Muscle layer of colon (tissue), 2 donors: Measurements from ENCODE around the gene VRK3.

ENCODE experiments used
- H3K27ac ChIP-seq: one replicate; pipeline ENCODE4 v1.7.0; 2013; ENCODE audit warnings: low read depth, mild to moderate bottlenecking, low read length, moderate library complexity
- H3K27me3 ChIP-seq, 2 donors: one replicate each; pipeline ENCODE4 v1.7.0; 2013; ENCODE audit warnings: low read length in 2 of 2, mild to moderate bottlenecking in 2 of 2; ENCODE audit not compliant: insufficient read depth in 2 of 2, control insufficient read depth in 1 of 2
- H3K36me3 ChIP-seq: one replicate; pipeline ENCODE4 v1.7.0; 2013; ENCODE audit warnings: mild to moderate bottlenecking, low read length; ENCODE audit not compliant: insufficient read depth
- H3K4me1 ChIP-seq: one replicate; pipeline ENCODE4 v1.7.0; 2013; ENCODE audit warnings: mild to moderate bottlenecking, low read length; ENCODE audit not compliant: insufficient read depth
- H3K4me3 ChIP-seq, 2 donors: one replicate each; pipeline ENCODE4 v1.7.0; 2013; ENCODE audit warnings: low read length in 2 of 2, low read depth in 1 of 2, mild to moderate bottlenecking in 1 of 2, moderate library complexity in 1 of 2
- H3K9ac ChIP-seq: one replicate; pipeline ENCODE4 v1.7.0; 2013; ENCODE audit warnings: low read length
- H3K9me3 ChIP-seq: one replicate; pipeline ENCODE4 v1.7.0; 2013; ENCODE audit warnings: mild to moderate bottlenecking, low read length
- donor health status: abdominal sarcoma.
- donor health status: Adenocarcinoma of cecum.

Gene VRK3

GRCh38 chr19:49938662-49939061, 86.5 kb downstream of the VRK3 start:
- no peak overlapping the region for H3K4me3 ChIP-seq
- H3K27me3 ChIP-seq: peaks cover 0 to 9% of the 10 kb centered on the region in 2 donors
- no peaks in the 10 kb centered on the region for H3K9me3 ChIP-seq
- no peak overlapping the region for H3K9ac ChIP-seq
- H3K4me1 ChIP-seq: peaks cover 5% of the 10 kb centered on the region
- H3K36me3 ChIP-seq: no peaks in the 10 kb centered on the region
- no peak overlapping the region for H3K27ac ChIP-seq

- Histone ChIP-seq H3K36me3 (no peaks in the 10 kb centered on the region), H3K9me3 (no peaks in the 10 kb centered on the region), H3K27ac (no peak overlapping the region), H3K4me1 (peaks cover 5% of the 10 kb centered on the region), H3K4me3 (peak overlapping the region; percentile 32 to 43), H3K9ac (no peak overlapping the region), H3K27me3 (peaks cover 0 to 9% of the 10 kb centered on the region in 2 donors)
Measured at GRCh38 chr19:49937750-49938381, 87.3 kb downstream of the VRK3 start.

- Histone ChIP-seq H3K9ac (no peak overlapping the region), H3K27me3 (peaks cover 0 to 9% of the 10 kb centered on the region in 2 donors), H3K9me3 (no peaks in the 10 kb centered on the region), H3K4me3 (no peak overlapping the region), H3K36me3 (no peaks in the 10 kb centered on the region), H3K27ac (no peak overlapping the region), H3K4me1 (peaks cover 5% of the 10 kb centered on the region)
Measured at GRCh38 chr19:49936549-49936948, 88.6 kb downstream of the VRK3 start.

GRCh38 chr19:49933643-49934042, 91.5 kb downstream of the VRK3 start:
- Histone ChIP-seq H3K27me3 (peaks cover 0 to 3% of the 10 kb centered on the region in 2 donors), H3K27ac (no peak overlapping the region), H3K9me3 (no peaks in the 10 kb centered on the region), H3K9ac (no peak overlapping the region), H3K36me3 (no peaks in the 10 kb centered on the region), H3K4me3 (no peak overlapping the region), H3K4me1 (peaks cover 5% of the 10 kb centered on the region)

GRCh38 chr19:49932731-49933131, 92.4 kb downstream of the VRK3 start:
- no peak overlapping the region for H3K9ac ChIP-seq
- peaks cover 7% of the 10 kb centered on the region for H3K4me1 ChIP-seq
- no peak overlapping the region for H3K27ac ChIP-seq
- H3K9me3 ChIP-seq: no peaks in the 10 kb centered on the region
- H3K27me3 ChIP-seq: no peaks in the 10 kb centered on the region
- no peak overlapping the region for H3K4me3 ChIP-seq
- H3K36me3 ChIP-seq: peaks cover 1% of the 10 kb centered on the region

GRCh38 chr19:49932041-49932451, 93.1 kb downstream of the VRK3 start:
- no peak overlapping the region for H3K9ac ChIP-seq
- no peaks in the 10 kb centered on the region for H3K9me3 ChIP-seq
- no peak overlapping the region for H3K27ac ChIP-seq
- no peaks in the 10 kb centered on the region for H3K27me3 ChIP-seq
- peaks cover 10% of the 10 kb centered on the region for H3K4me1 ChIP-seq
- H3K36me3 ChIP-seq: peaks cover 8% of the 10 kb centered on the region
- no peak overlapping the region for H3K4me3 ChIP-seq

GRCh38 chr19:49931293-49932040, 93.7 kb downstream of the VRK3 start:
- no peak overlapping the region for H3K9ac ChIP-seq
- no peak overlapping the region for H3K4me3 ChIP-seq
- H3K4me1 ChIP-seq: peaks cover 10% of the 10 kb centered on the region
- H3K27me3 ChIP-seq: no peaks in the 10 kb centered on the region
- no peaks in the 10 kb centered on the region for H3K9me3 ChIP-seq
- H3K27ac ChIP-seq: no peak overlapping the region
- peaks cover 14% of the 10 kb centered on the region for H3K36me3 ChIP-seq

- Histone ChIP-seq H3K4me1 (peaks cover 11% of the 10 kb centered on the region), H3K27ac (no peak overlapping the region), H3K4me3 (peak overlapping the region in 1 of 2 donors; percentile 73), H3K9ac (no peak overlapping the region), H3K9me3 (no peaks in the 10 kb centered on the region), H3K36me3 (peaks cover 18% of the 10 kb centered on the region), H3K27me3 (no peaks in the 10 kb centered on the region)
Measured at GRCh38 chr19:49930483-49931011, 94.6 kb downstream of the VRK3 start.

GRCh38 chr19:49929611-49930482, 95.3 kb downstream of the VRK3 start:
- H3K27me3 ChIP-seq: no peaks in the 10 kb centered on the region
- H3K9ac ChIP-seq: peak overlapping the region; percentile 46
- peaks cover 21% of the 10 kb centered on the region for H3K36me3 ChIP-seq
- H3K27ac ChIP-seq: peak overlapping the region; percentile 98
- no peaks in the 10 kb centered on the region for H3K9me3 ChIP-seq
- peak overlapping the region; percentile 73 to 95 for H3K4me3 ChIP-seq
- H3K4me1 ChIP-seq: peaks cover 14% of the 10 kb centered on the region

GRCh38 chr19:49929121-49929610, 96.0 kb downstream of the VRK3 start, which contains the start of the genes ATF5 and NUP62:
Gene ATF5, plus strand, starts transcription at chr19:49929205. Its CDS starts 1,646 bp downstream, at chr19:49930851.
Gene NUP62, minus strand, starts transcription at chr19:49929504. Its CDS starts 19,697 bp downstream, at chr19:49909807.
- peaks cover 26% of the 10 kb centered on the region for H3K36me3 ChIP-seq
- no peaks in the 10 kb centered on the region for H3K27me3 ChIP-seq
- H3K27ac ChIP-seq: peak within 1 kb of the TSS; percentile 98
- peak within 1 kb of the TSS; percentile 46 for H3K9ac ChIP-seq
- no peaks in the 10 kb centered on the region for H3K9me3 ChIP-seq
- H3K4me1 ChIP-seq: peaks cover 14% of the 10 kb centered on the region
- H3K4me3 ChIP-seq: peak within 1 kb of the TSS; percentile 73 to 95
